GM03348 (cell line): ENCODE data around the gene RUNX1.
A peak's percentile ranks its signal among the peaks of the same experiment; 100 is the strongest.

Experiments
- DNase-seq: peaks from one replicate; pipeline ENCODE4 v3.0.0; 2012; ENCODE audit warnings: low spot score

RUNX1 gene

DNA sequence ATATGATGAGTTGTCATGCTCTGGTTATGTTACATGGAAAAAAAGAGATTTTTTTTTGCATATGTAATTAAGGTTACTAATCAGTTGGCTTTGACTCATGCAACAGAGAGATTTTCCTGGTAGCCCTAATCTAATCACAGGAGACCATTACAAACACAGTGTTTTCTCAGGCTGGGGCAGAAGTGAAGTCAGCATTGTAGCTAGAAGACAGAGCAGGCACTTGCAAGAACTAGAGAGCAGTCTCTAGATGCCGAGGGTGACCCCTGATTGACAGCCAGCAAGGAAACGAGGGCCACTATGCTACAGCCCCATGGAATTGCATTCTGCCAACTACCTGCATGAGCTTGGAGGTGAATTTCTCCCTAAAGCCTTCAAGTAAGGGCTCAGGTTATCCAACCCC lies 151.3 kb downstream of the RUNX1 start:
- DNase-seq, result no peak

GRCh38 chr21:34894401-34894800 lies 154.7 kb downstream of the RUNX1 start:
- DNase-seq, result no peak

DNA sequence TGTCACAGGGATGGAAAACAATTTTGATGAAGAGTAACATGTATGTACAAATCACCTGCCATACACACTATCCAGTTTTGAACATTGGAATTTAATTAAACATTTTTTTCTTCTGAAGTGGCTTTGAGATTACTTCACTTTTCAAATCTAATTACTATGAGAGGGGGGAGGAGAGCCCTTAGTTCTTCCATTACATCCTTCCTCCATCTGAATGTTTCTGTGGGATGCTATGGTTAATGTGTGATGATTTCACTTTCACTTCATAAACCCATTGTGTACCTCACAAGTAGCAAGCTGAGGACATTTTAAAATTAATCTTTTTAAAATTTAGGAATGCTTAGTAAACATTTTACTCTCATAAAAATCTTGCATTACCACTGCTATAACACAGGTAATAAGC lies 156.9 kb downstream of the RUNX1 start:
- no peak for DNase-seq

DNA sequence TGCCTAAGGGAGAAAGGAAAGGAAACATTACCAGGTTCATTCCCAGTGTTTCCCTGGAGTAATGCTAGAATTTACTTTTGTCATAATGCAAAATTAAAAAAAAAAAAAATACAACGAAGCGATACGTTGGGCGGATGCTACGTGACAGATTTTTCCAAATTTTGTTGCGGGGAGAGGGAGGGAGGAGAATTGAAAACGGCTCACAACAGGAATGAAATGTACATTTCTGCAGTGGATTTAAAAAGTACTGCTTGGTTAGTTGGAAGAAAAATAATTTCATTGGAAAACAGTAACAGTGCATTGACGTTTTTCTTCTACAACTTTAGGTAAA lies 157.5 kb downstream of the RUNX1 start:
- DNase-seq, result no peak

GRCh38 chr21:34890724-34891612 lies 158.1 kb downstream of the RUNX1 start:
- peak; percentile 42 for DNase-seq

GRCh38 chr21:34890470-34890723 lies 158.7 kb downstream of the RUNX1 start:
- DNase-seq, result no peak

DNA sequence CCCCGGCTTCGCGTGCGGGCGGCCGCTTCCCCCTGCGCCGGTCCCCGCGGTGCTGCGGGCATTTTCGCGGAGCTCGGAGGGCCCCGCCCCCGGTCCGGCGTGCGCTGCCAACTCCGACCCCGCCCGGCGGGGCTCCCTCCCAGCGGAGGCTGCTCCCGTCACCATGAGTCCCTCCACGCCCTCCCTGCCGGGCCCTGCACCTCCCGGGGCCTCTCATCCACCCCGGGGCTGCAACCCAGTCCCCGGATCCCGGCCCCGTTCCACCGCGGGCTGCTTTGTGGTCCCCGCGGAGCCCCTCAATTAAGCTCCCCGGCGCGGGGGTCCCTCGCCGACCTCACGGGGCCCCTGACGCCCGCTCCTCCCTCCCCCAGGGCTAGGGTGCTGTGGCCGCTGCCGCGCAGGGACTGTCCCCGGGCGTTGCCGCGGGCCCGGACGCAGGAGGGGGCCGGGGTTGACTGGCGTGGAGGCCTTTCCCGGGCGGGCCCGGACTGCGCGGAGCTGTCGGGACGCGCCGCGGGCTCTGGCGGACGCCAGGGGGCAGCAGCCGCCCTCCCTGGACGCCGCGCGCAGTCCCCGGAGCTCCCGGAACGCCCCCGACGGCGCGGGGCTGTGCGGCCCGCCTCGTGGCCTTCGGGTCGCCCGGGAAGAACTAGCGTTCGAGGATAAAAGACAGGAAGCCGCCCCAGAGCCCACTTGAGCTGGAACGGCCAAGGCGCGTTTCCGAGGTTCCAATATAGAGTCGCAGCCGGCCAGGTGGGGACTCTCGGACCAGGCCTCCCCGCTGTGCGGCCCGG lies 159.2 kb downstream of the RUNX1 start:
- peak; percentile 91 for DNase-seq

GRCh38 chr21:34889320-34889675 lies 159.8 kb downstream of the RUNX1 start:
- DNase-seq, result no peak

- DNase-seq, result peak; percentile 95
Measured at GRCh38 chr21:34888569-34889319, 160.4 kb downstream of the RUNX1 start.

- DNase-seq, result peak; percentile 90
Measured at GRCh38 chr21:34887725-34888568, 161.2 kb downstream of the RUNX1 start.

DNA sequence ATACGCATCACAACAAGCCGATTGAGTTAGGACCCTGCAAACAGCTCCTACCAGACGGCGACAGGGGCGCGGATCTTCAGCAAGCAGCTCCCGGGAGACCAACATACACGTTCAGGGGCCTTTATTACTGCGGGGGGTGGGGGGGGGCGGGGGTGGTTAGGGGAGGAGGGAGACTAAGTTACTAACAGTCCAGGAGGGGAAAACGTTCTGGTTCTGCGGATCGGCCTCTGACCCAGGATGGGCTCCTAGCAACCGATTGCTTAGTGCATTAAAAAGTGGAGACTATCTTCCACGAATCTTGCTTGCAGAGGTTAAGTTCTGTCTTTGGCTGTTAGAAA lies 162.0 kb downstream of the RUNX1 start:
- peak; percentile 50 for DNase-seq

- DNase-seq, result peak; percentile 44
Measured at GRCh38 chr21:34886240-34887104, 162.6 kb downstream of the RUNX1 start.

DNA sequence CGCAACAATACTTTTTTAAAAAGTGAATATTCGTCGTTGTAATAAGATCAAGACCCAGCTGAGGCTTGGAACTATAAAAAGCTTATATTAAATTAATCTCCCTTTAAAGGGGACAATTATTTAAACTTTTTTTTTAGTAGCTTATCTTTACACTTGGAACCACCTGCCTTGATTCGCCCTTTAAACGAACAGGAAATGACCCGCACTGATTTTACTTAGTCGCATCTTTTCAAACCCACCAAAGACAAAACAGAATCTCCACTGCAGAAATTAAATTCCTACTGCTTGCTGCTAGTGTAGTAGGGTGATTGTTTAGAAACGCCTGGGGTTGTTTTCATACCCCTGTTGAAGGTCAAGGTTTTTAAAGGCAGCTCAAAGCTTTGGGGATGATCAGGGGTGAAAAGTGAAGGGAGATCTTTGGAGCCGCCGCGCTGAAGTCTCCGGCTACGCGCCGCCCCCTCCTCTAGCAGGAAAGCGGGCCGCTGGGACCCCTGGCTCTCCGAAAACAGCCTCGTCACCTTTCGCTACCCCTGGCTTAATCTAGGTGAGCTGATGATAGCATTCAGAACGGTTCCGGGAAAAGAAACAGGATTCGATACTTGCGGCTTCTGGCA lies 163.4 kb downstream of the RUNX1 start:
- DNase-seq, result no peak

DNA sequence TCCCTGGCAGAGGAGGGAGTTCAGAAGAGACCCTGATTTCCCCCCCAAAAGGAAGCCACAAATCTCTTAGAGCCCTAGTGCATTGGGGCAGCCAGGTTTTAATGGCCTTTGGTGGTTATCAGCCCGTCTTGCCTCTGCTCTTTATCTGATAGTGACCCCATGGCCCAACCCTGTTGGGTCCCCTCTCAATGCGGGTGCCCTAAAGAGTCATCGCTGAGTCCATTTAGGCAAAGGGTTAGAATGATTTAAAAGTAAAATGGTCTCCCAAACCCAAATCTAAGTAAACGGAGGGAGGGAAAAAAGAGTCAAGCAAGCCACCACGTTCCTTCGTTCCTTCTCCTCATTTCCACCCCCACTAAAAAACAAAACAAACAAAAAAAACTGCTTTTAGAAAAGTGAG lies 164.0 kb downstream of the RUNX1 start:
- DNase-seq, result no peak

- DNase-seq, result no peak
Measured at GRCh38 chr21:34884346-34884929, 164.7 kb downstream of the RUNX1 start.

- DNase-seq, result no peak
Measured at GRCh38 chr21:34883491-34884271, 165.4 kb downstream of the RUNX1 start.

- no peak for DNase-seq
Measured at GRCh38 chr21:34882719-34883131, 166.4 kb downstream of the RUNX1 start.

- peak; percentile 41 for DNase-seq
Measured at GRCh38 chr21:34881839-34882371, 167.2 kb downstream of the RUNX1 start.

- no peak for DNase-seq
Measured at GRCh38 chr21:34881421-34881820, 167.7 kb downstream of the RUNX1 start.
